GM21447 (cell line): Measurements from ENCODE around the gene GALNTL6.

Experiments used
- ATAC-seq: cut with Tn5 transposase; IDR thresholded peaks from one replicate; pipeline ENCODE4 v1.9.1; 2021; ENCODE audit not compliant: unreplicated experiment

GALNTL6 gene

GRCh38 chr4:171812665-171813525, at the start of gene GALNTL6:
Gene GALNTL6, plus strand, starts transcription at chr4:171813404.
- peak; percentile 48 for ATAC-seq

- ATAC-seq = no peak
Measured at GRCh38 chr4:171765514-171765913, 47.7 kb upstream of the GALNTL6 start.

- no peak for ATAC-seq
Measured at GRCh38 chr4:171774642-171775190, 38.5 kb upstream of the GALNTL6 start.

DNA sequence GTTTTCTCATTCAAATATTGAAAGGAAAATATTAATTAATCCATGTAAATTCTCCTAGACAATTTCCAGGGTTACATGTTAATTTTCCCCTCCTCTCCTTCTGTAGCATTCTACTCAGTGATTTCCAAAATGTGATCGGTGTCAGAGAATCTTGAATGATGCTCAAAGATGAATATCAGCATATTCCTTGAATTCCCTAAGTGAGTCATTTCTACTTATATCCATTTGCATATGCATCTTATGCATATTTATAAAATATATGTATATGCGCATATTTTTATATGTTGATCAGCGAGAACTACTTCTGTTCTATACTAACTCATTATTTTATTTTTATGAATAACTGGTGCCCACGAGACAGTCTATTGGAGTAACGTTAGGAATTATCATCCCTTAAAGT, 33.9 kb upstream of the GALNTL6 start:
- no peak for ATAC-seq

DNA sequence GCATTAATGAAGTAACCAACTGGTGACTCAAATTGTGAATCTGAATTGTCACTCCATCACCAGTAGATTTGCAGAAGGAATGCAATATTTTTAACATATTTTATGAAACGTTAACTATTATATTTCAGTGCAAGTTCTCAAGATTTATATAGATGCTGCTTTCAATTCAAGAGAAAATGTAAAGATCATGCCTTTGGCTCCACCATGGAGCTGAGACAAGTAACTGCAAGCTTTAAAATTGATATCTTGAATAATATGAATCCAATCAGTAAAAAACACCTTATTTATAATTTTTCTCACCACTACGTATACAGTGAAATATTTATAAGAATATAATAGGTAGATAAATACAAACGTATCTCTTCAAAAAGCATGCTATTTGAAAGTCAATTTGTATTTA, 27.8 kb upstream of the GALNTL6 start:
- no peak for ATAC-seq

DNA sequence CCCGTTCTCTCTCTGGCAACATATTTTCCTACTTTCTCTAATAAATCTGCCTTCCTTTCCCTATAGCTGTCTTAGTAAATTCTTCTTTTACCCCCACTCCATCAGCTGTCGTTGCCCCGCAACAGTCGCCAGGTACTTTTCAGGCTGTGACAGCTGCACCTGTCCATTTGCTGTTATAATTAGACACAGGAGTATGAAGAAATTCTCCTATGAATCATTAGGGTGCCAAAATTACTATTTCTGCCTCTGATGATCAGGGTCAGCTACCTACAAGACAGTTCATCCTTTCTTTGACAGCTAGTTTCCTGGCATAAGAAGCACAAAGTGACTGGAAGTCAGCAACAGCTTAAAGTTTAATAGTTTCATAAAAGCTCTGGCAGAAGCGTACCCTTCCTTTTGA, 19.5 kb upstream of the GALNTL6 start:
- ATAC-seq = no peak

DNA sequence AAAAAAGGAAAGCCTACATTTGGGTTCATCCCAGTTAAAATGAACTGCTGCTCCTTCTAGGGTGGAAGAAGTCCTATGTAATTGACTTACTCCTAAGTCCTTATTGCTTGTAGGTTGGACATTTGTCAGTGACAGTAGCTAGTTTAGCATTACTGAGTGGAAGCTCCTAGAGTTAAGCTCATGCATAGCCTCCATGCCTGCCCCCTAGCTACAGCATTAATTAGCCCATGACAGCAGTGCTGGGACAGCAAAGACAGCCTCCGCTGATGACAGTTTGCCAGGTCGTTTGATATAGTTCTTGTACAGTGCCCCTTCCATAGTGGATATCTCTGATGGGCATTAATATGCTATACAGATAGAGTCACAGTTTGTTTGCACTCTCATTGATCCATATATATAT, 18.7 kb upstream of the GALNTL6 start:
- ATAC-seq = no peak

DNA sequence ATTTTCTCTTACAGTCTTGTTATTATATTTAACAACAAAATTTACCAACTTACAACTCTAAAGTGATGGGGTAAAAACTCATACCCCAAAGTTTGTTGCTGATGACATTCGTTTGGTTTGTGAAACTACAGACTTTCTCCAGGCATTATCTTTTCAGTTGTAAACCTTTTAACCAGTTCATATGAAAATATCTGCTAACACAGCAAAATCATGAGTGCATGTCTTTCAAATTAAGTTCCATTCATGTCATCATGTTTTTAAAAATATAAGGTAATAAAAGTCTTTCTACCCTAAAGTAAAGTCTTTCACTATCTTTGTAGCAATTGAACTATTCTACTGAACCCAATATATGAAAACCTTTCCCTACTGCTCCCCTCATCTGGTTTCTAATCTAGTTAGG, 3.4 kb upstream of the GALNTL6 start:
- no peak for ATAC-seq

DNA sequence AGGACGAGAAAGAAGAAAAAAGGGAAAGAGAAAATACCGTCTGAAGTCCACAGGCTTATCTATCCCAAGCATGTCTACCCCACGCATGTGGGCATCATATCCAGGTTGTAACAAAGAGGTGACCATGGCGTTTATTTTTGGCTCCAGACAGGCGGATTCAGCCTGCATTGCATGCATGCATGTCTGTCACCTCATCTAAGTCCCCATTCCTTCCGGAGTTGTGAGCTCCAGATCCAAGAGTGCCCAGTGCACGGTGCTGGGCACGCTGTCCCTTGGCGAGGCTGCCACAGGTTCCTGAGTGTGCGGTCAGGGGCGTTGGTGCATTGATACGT, 905 bp upstream of the GALNTL6 start:
- no peak for ATAC-seq

DNA sequence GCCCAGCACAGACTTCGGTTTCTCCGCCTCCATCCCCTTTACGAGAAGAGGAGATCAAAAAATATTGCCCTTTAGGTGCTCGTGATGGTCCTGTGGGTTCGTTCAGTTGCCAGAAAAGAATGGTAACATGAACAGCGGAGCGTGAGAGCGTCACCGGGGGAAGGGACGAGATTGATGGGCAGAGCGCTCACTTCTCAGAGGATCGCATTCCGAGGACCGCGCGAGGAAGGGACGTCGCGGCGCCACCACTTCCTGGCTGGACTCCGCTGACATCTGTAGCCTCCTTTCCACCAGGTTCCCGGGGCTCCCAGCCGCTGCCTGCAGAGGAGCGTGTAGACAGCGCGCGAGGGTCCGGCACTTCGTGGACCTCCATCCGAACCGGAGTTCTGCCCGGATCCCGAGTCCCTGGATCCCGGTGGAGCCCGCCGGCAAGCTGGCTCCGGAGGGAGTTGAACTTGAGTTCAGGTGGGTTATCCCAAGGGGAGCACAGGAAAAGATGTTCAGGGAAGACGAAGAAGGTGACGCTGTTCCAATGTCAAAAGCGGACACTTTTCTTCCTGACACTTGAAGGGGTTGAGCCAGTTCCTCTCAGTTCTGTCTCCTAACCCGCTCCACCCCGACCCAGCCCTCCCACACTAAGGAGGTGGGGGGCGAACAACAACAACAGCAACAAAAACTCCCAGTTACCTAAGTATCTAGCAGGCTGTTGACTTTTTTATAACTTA, 484 bp downstream of the GALNTL6 start:
- peak; percentile 20 for ATAC-seq

GRCh38 chr4:171814545-171814944, 1.3 kb downstream of the GALNTL6 start:
- no peak for ATAC-seq

- no peak for ATAC-seq
Measured at GRCh38 chr4:171817026-171817425, 3.8 kb downstream of the GALNTL6 start.

DNA sequence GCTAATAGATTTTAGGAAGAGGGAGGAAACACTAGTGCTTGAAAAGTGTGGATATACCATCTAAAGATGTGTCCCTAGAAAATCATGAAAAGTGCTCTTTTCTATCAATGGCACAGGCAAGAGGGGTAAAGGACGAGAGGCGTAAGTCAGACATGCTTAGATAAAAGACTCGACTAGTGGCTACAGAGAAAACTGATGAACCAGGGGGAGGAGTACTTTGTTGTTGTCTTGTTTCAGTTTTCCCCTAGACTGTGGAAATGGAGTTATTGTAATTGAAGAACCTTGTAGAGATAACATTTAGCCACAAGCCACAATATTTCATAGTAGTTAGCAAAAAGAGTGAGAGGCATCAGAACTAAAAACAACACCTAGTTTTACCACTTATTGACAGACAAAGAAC, 21.4 kb downstream of the GALNTL6 start:
- no peak for ATAC-seq

- no peak for ATAC-seq
Measured at GRCh38 chr4:171843456-171843855, 30.3 kb downstream of the GALNTL6 start.

DNA sequence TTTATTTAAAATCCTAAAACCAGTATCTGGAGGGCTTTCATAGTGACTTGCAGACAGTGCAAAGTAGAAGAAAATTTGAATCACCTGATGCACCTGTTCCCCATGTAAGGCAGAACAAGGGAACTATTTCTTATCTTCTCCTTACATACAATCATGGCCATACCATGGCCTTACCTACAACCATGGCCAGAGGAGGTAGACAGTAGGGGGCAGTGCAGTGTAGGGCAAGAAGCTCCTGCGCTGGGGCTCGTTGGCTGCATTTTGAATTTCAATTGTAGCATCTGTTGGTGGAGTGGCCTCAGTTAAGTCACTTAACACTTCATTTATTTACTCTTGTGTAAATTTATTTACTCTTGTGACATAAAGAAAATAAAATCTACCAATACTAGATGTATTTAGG, 33.0 kb downstream of the GALNTL6 start:
- ATAC-seq = no peak

DNA sequence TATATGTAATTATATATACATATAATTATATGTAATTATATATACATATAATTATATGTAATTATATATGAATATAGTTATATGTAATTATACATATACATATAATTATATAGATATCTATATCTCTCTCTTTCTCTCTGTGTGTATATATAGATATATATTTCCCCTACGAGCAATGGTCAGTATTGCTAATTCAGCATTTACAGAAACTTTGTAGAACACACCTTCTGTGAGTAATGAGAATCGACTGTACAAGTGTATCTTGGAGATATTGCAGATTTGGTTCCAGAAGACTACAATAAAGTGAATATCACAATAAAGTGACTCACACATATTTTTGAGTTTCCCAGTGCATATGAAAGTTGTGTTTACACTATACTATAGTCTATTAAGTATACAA, 33.7 kb downstream of the GALNTL6 start:
- ATAC-seq = no peak

GRCh38 chr4:171847751-171848150, 34.5 kb downstream of the GALNTL6 start:
- no peak for ATAC-seq

DNA sequence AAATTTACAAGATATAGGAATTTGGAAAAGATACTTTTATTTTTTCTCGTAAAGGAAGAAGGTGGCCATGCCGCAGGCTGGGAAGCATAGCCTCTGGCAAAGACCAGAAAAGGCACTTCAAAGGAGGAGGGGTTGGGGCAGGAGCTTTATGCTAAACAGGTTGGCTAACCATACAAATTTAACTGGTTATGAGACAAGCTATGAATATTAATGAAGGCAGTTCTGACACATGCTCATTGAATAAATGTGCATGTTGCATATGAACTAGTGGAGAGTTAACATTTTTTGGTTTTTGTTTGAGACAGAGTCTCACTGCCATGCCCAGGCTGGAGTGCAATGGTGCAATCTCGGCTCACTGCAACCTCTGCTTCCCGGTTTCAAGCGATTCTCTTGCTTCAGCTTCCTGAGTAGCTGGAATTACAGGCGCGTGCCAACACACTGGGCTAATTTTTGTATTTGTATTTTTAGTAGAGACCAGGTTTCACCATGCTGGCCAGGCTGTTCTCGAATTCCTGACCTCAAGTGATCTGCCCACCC, 36.5 kb downstream of the GALNTL6 start:
- no peak for ATAC-seq

- no peak for ATAC-seq
Measured at GRCh38 chr4:171851295-171851694, 38.1 kb downstream of the GALNTL6 start.

GRCh38 chr4:171857302-171858012, 44.3 kb downstream of the GALNTL6 start:
- ATAC-seq = no peak

GRCh38 chr4:171875291-171875690, 62.1 kb downstream of the GALNTL6 start:
- no peak for ATAC-seq
